ENCODE results near the gene APOO.

APOO gene

GRCh38 chrX:23813808-23814207, 93.9 kb downstream of the APOO start:
- DNase-seq: no peak

- DNase-seq: no peak
These were observed 96.1 kb downstream of the APOO start for GRCh38 chrX:23811656-23812055.

- no peak for DNase-seq
These were observed 96.6 kb downstream of the APOO start for GRCh38 chrX:23811108-23811651.

GRCh38 chrX:23810279-23810678, 97.5 kb downstream of the APOO start:
- DNase-seq: no peak

DNA sequence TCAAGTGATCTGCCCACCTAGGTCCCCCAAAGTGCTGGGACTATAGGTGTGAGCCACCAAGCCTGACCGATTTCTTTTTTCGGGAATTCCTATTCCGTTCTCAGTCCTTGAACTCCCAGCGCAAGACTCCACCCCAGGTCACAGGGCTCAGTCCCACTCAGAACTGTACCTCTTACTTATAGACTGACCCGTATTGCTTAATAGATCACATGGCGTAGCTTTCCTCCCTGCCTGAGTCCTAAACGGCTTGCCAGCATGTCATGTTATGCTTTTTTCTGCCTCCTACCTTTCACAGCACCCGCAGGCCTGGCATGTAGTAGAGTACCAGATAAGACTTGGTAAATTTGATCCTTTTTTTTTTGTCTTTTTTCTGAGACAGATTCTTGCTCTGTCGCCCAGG, 102.3 kb downstream of the APOO start:
- DNase-seq: no peak

DNA sequence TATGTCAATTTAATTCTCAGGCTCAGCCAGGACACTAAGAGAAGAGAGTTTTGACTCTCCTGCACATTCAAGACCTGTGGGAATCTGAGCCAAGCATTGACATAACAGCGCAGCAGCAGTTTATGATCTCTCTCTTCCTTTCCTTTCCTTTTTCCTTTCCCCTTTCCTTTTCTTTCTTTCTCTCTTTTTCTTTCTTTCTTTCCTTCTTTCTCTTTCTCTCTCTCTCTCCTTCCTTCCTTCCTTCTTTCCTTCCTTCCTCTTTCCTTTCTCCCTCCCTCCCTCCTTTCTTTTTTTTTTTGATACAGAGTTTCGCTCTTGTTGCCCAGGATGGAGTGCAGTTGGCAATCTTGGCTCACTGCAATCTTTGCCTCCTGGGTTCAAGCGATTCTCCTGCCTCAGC, 103.2 kb downstream of the APOO start:
- no peak for DNase-seq

DNA sequence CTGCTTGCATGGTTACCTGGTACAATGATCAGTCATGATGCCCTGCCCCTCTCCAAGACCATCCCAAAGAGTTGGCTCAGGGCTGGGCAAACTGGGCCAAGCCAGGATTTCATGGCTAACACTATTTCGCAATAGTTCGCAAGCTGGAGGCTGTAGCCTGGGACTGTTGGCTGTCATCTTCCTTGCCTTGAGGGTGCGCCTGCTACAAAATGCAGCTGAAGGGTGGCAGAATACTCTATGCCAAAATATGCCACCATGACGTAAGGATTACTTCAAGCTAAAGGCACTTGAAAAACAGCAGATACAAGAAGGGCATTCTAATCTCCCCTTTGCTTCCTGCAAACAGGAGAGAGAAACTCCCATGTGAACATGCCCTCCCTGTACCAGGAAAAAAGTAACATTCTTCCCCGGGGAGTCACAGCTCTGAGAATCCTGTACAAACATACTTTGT, 103.8 kb downstream of the APOO start:
- no peak for DNase-seq

GRCh38 chrX:23802431-23802830, 105.3 kb downstream of the APOO start:
- DNase-seq: no peak

GRCh38 chrX:23799469-23800065, 108.2 kb downstream of the APOO start:
- no peak for DNase-seq

DNA sequence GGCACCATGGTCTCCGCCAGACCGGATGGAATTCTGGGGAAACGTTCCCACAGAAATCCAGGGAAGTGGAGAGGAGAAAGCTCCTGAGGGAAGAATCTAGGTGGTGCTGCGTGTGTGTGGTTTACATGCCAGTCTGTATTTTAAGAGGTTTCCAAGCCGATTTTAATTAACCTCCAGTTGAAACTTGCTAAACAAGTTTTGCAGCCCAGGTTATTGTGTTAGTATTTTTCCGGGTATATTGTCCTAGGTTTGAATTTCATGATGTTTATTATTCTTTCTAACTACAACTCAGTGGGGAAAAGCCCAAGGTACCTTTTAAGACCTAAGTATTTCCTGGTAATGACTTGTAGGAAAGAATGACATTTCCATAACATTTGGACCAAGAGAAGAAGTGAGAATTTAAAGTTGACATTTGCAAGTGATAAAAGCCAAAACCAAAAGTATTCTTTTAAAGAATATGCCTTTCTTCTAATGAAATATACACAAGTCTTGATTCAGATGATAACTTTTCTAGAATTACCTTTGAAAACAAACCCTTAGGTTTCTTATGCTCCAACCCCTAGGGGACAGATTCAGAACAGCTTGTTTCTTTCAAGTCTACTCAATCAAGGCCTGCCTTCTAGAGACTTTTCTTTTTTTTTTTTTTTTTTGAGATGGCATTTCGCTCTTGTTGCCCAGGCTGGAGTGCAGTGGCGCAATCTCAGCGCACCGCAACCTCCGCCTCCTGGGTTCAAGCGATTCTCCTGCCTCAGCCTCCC, 110.2 kb downstream of the APOO start:
- no peak for DNase-seq

DNA sequence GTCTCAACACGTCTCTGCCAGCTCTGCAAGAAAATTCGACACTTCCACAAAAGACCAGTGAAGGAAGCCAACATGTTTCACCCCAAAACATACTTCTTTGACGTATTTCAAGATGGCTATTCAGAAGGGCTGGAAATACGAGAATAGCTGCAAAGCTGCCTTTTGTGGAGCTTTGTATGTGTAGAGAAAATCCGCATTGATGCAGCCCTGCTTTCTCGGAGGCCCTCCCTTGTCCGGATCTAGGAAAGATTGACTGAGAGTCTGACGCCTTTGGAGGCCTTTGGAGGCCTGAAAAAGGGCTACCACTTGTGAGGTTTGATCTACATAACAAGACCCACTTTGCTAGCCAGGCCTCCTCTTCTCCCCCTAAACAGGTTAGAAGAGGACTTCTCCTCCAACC, 112.5 kb downstream of the APOO start:
- DNase-seq: no peak

- DNase-seq: no peak
These were observed 114.7 kb downstream of the APOO start for GRCh38 chrX:23792861-23793553.

DNA sequence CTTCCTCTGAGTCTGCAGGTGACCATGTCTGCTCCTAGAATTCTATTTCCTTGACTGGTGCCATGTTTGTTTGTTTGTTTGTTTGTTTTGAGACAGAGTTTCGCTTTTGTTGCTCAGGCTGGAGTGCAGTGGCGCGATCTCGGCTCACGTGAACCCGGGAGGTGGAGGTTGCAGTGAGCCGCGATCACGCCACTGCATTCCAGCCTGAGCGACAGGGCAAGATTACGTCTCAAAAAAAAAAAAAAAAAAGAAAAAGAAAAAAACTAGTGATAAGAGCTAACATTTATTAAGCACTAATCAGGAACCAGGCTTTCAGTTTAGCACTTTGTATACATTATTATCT, 117.6 kb downstream of the APOO start:
- DNase-seq: no peak

GRCh38 chrX:23789386-23790154, 118.2 kb downstream of the APOO start:
- DNase-seq: no peak

DNA sequence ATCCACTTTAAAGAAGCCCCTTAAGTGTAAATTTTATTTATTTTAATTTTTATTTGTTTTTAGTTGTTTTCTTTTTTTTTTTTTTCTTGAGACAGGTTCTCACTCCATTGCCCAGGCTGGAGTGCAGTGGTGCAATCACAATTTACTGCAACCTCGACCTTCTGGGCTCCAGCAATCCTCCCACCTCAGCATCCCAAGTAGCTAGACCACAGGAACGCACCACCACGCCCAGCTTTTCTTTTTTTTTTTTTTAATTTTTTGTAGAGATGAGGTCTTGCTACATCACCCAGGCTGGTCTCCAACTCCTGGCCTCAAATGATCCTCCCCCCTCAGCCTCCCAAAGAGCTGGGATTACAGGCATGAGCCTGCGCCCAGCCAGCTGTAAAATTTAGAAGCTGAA, 118.8 kb downstream of the APOO start:
- no peak for DNase-seq

DNA sequence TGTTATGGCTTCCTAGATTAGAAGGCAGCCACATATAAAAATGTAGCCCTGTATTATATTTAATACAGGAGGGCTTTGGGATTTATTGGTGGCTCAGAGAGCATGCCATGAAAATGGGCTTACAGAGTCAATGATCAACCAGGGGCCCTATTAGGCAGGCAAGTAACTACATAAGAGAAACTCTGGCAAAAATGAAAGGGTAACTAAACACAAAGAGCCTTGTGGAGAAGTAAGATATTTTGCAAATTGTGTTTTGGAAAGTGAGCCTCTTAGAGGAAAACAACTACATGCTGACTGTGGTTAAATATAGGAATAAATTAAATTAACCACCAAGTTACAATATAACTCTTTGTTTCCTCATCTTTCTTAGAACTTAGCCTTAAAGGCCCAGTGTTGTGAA, 119.2 kb downstream of the APOO start:
- no peak for DNase-seq

GRCh38 chrX:23787745-23788118, 120.0 kb downstream of the APOO start:
- DNase-seq: no peak

GRCh38 chrX:23786268-23786815, 121.4 kb downstream of the APOO start:
- DNase-seq: no peak

- DNase-seq: no peak
These were observed 122.2 kb downstream of the APOO start for GRCh38 chrX:23785580-23785979.

DNA sequence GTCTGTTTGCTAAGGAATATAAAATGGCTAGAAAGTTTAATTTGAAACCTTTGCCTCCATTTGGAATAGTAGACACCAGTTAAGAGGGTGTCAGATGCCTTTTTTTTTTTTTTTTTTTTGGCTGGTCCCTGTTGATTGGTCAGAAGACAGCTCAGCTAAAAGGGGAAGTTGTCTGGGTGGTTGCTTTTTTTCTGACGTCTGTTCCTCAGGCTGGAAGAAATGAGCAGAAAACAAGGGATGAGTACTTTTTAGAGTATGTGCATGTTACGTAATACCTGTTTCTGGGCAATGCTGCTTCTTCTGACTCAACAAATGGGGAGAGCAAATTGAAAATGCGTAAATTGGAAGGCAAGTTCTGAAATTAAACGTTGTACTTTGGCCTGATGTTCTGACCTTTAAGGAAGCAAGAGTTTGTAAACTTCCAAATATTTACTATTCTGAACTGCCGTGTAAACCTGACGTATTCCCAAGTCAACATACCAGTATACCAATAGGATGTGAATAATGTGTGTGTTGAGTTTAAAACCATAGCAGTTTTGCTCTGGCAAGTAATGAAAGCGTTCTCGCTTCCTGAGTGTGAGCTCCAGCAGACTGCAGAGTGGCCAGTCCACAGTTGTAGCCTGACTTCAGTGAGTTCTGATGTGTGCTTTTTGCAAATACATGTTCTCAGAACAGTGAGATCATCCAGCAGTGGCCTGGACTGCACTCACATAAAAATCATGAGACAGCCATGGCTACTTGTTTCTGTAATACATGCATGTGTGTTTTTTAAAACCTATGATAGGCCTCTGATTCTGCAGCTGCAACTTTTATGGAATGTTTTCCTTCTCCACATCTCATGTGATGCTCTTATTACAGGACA, 123.0 kb downstream of the APOO start:
- DNase-seq: no peak

GRCh38 chrX:23783589-23784469, 123.9 kb downstream of the APOO start:
- no peak for DNase-seq

Data from activated naive CD4-positive, alpha-beta T cell (primary cell).